Osteocyte (in vitro differentiated cells): Measurements from ENCODE around the gene HNRNPL. TPM values are rescaled to one million over a fixed set of nuclear protein-coding genes. Genes with fewer than 3 reads are reported as not detected.

Experiments used
- DNase-seq: peaks from one replicate; pipeline ENCODE4 v3.0.0; 2021; ENCODE audit warnings: mixed read lengths; ENCODE audit not compliant: unreplicated experiment; ENCODE audit errors: extremely low spot score
- H3K27ac Mint-ChIP-seq: one replicate; pipeline ENCODE4 v1.8.0; 2021; ENCODE audit warnings: mild to moderate bottlenecking, mixed read lengths; ENCODE audit not compliant: unreplicated experiment
- H3K27me3 Mint-ChIP-seq: one replicate; pipeline ENCODE4 v1.8.0; 2021; ENCODE audit warnings: mixed read lengths; ENCODE audit not compliant: unreplicated experiment
- H3K36me3 Mint-ChIP-seq: one replicate; pipeline ENCODE4 v1.8.0; 2021; ENCODE audit warnings: mixed read lengths; ENCODE audit not compliant: unreplicated experiment
- H3K4me1 Mint-ChIP-seq: one replicate; pipeline ENCODE4 v1.8.0; 2021; ENCODE audit warnings: mixed read lengths; ENCODE audit not compliant: unreplicated experiment
- H3K4me3 Mint-ChIP-seq: one replicate; pipeline ENCODE4 v1.8.0; 2021; ENCODE audit warnings: mild to moderate bottlenecking, moderate library complexity, mixed read lengths; ENCODE audit not compliant: unreplicated experiment
- H3K9me3 Mint-ChIP-seq: one replicate; pipeline ENCODE4 v1.8.0; 2021; ENCODE audit warnings: mixed read lengths; ENCODE audit not compliant: unreplicated experiment
- long read RNA-seq: library from polyadenylated mRNA; unstranded; transcript quantifications from one replicate; pipeline ENCODE4 v2.0.0, GENCODE V29; 2021
- total RNA-seq: library from RNA; stranded (reverse); gene quantifications from 2 replicates; pipeline ENCODE4 v1.2.1, GENCODE V29; 2021
- TF ChIP-seq, protein P1 (sequence below): fragments of 200-600 bp; sonication (generic); IDR thresholded peaks from 2 replicates; pipeline ENCODE4 v1.5.0; 2021; ENCODE audit warnings: antibody characterized with exemption, mild to moderate bottlenecking, moderate library complexity

HNRNPL gene
- total RNA-seq: 262 and 277 TPM in 2 replicates
- long read RNA-seq, partial matches to known transcripts: 3 of 12 reads
- long read RNA-seq, other reads (novel, unspliced or antisense): 6 of 12 reads

GRCh38 chr19:38849860-38850435 is at the start of gene HNRNPL:
Gene HNRNPL (minus strand): TSS chr19:38849986. CDS start chr19:38849966, 20 bp downstream.
- TF ChIP-seq, protein P1, sequence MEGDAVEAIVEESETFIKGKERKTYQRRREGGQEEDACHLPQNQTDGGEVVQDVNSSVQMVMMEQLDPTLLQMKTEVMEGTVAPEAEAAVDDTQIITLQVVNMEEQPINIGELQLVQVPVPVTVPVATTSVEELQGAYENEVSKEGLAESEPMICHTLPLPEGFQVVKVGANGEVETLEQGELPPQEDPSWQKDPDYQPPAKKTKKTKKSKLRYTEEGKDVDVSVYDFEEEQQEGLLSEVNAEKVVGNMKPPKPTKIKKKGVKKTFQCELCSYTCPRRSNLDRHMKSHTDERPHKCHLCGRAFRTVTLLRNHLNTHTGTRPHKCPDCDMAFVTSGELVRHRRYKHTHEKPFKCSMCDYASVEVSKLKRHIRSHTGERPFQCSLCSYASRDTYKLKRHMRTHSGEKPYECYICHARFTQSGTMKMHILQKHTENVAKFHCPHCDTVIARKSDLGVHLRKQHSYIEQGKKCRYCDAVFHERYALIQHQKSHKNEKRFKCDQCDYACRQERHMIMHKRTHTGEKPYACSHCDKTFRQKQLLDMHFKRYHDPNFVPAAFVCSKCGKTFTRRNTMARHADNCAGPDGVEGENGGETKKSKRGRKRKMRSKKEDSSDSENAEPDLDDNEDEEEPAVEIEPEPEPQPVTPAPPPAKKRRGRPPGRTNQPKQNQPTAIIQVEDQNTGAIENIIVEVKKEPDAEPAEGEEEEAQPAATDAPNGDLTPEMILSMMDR: peak; percentile 69
- peak within 1 kb of the TSS; percentile 91 for H3K4me3 Mint-ChIP-seq

GRCh38 chr19:38898788-38899446 is 49.1 kb upstream of the HNRNPL start:
- peak overlapping the region; percentile 91 for H3K27ac Mint-ChIP-seq
- peaks cover 28% of the 10 kb centered on the region for H3K4me1 Mint-ChIP-seq
- H3K27me3 Mint-ChIP-seq: no peaks in the 10 kb centered on the region
- no peaks in the 10 kb centered on the region for H3K9me3 Mint-ChIP-seq
- H3K4me3 Mint-ChIP-seq: peak overlapping the region; percentile 97
- DNase-seq: no peak
- TF ChIP-seq, protein P1: no peak
- no peaks in the 10 kb centered on the region for H3K36me3 Mint-ChIP-seq

More at GRCh38 chr19:38849860-38850435, at the start of gene HNRNPL:
- Mint-ChIP-seq H3K9me3 (no peaks in the 10 kb centered on the region), H3K27ac (peak within 1 kb of the TSS; percentile 98), H3K4me1 (peaks cover 46% of the 10 kb centered on the region), H3K36me3 (peaks cover 16% of the 10 kb centered on the region), H3K27me3 (no peaks in the 10 kb centered on the region)
- peak; percentile 100 for DNase-seq

DNA sequence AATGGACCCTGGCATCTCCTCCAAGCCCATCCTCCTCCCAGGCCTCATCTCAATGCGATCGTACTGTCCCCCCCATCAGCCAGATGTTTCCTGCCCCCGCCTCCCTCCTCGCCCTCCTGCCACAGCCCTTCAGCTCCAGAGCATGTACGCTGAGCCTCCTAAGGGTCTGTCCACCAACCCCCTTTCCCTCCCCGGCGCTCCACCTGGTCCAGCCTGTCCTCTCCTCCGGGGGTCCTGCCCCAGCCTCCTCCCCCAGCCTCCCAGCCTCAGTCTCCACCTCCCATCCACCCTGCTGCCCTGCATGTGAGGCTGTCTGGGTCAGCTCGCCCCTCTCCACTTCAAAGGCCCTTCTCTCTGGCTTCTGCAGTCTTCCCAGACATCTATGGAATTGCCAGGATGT is 45.2 kb upstream of the HNRNPL start:
- Mint-ChIP-seq H3K27me3 (no peaks in the 10 kb centered on the region), H3K4me1 (peaks cover 15% of the 10 kb centered on the region), H3K4me3 (no peak overlapping the region), H3K9me3 (no peaks in the 10 kb centered on the region), H3K36me3 (peaks cover 6% of the 10 kb centered on the region), H3K27ac (no peak overlapping the region)
- TF ChIP-seq, protein P1: no peak
- no peak for DNase-seq

DNA sequence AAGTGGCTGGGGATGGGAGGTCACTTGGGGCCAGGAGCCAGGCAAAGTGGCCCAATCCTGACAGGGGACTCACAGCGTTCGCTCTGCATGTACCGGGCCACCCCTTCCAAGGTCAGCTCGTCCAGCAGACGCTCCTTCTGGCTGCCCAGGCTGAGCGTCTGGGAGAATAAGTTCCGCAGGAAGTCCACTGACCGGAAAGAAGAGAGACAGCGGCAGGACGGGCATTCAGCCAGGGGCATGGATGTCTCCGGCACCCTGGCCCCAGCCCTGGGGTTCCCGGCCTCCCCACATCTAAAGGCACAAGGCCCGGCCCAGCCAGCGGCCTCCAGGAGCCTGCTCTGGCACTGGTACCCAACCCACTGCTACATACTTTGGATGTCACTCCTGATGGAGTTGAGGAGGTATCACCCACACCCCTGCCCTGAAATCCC is 43.6 kb upstream of the HNRNPL start:
- DNase-seq: no peak
- Mint-ChIP-seq H3K27me3 (no peaks in the 10 kb centered on the region), H3K4me3 (no peak overlapping the region), H3K36me3 (peaks cover 9% of the 10 kb centered on the region), H3K4me1 (peaks cover 10% of the 10 kb centered on the region), H3K9me3 (no peaks in the 10 kb centered on the region), H3K27ac (no peak overlapping the region)
- TF ChIP-seq, protein P1: no peak

DNA sequence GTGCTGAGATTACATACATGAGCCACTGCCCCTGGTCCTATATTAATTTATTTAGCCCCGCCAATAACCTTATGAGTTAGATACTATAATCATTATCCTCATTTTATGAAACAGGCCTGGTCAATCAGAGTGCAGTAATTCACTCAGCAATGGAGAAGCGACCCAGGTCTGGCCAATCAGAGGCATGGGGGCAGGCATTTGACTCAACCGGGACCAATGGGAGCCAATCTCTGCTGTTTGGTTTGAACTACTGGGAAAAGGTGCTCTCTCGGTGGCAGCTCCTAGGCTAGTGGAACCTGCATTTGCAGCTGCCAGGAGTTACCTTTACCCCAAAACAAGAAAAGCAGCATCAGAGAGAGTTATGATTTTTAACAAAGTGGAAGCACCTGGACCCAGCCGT is 43.1 kb upstream of the HNRNPL start:
- Mint-ChIP-seq H3K27me3 (no peaks in the 10 kb centered on the region), H3K36me3 (peaks cover 10% of the 10 kb centered on the region), H3K9me3 (no peaks in the 10 kb centered on the region), H3K4me1 (peaks cover 6% of the 10 kb centered on the region), H3K27ac (no peak overlapping the region), H3K4me3 (no peak overlapping the region)
- no peak for DNase-seq
- TF ChIP-seq, protein P1: no peak
